Measurements from ENCODE around the gene KDM1A.
A peak's percentile ranks its signal among the peaks of the same experiment; 100 is the strongest.

- TF ChIP-seq SIN3A (IDR thresholded peaks at IDR 0.05; ENCODE audit: low read depth) (no peak), REST (IDR thresholded peaks at IDR 0.05; ENCODE audit: low read depth) (no peak), CTCF (IDR thresholded peaks at IDR 0.05 in 2 of 3, conservative IDR thresholded peaks at IDR 0.05 in 1 of 3; ENCODE audit: borderline replicate concordance in 1 of 3, insufficient read depth in 1 of 3, low read depth in 2 of 3, low read length in 2 of 3) (no peak), POLR2AphosphoS5 (IDR thresholded peaks at IDR 0.05; ENCODE audit: low read depth, low read length) (no peak), TCF7L2 (IDR thresholded peaks at IDR 0.05; ENCODE audit: borderline replicate concordance, extremely low read depth, insufficient read depth, insufficient read length) (no peak), POLR2A (IDR thresholded peaks at IDR 0.05; ENCODE audit: borderline replicate concordance, extremely low read depth, insufficient read depth, insufficient read length) (no peak), JUND (IDR thresholded peaks at IDR 0.05) (peak; percentile 27; the same call in 1 of the 2 replicates), RAD21 (IDR thresholded peaks at IDR 0.05; ENCODE audit: low read depth) (no peak), EZH2 (IDR thresholded peaks at IDR 0.05) (no peak), YY1 (IDR thresholded peaks at IDR 0.05; ENCODE audit: extremely low read depth, insufficient replicate concordance, low read depth, low read length) (no peak), EZH2phosphoT487 (IDR thresholded peaks at IDR 0.05; ENCODE audit: borderline replicate concordance) (no peak), ATF3 (IDR thresholded peaks at IDR 0.05) (no peak)
- TF ChIP-seq, protein P1, sequence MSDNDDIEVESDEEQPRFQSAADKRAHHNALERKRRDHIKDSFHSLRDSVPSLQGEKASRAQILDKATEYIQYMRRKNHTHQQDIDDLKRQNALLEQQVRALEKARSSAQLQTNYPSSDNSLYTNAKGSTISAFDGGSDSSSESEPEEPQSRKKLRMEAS (IDR thresholded peaks at IDR 0.05) = peak; percentile 11; the same call in 1 of the 2 replicates
- TF ChIP-seq, protein P2, sequence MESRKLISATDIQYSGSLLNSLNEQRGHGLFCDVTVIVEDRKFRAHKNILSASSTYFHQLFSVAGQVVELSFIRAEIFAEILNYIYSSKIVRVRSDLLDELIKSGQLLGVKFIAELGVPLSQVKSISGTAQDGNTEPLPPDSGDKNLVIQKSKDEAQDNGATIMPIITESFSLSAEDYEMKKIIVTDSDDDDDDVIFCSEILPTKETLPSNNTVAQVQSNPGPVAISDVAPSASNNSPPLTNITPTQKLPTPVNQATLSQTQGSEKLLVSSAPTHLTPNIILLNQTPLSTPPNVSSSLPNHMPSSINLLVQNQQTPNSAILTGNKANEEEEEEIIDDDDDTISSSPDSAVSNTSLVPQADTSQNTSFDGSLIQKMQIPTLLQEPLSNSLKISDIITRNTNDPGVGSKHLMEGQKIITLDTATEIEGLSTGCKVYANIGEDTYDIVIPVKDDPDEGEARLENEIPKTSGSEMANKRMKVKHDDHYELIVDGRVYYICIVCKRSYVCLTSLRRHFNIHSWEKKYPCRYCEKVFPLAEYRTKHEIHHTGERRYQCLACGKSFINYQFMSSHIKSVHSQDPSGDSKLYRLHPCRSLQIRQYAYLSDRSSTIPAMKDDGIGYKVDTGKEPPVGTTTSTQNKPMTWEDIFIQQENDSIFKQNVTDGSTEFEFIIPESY (IDR thresholded peaks at IDR 0.05; ENCODE audit: extremely low read depth, insufficient replicate concordance, low read length) = no peak
Measured at GRCh38 chr1:23102289-23102688, 83.0 kb downstream of the KDM1A start.
